HG02571 (cell line): ENCODE results near the gene CNTFR.

Experiments
- ATAC-seq: cut with Tn5 transposase; IDR thresholded peaks from one replicate; pipeline ENCODE4 v1.9.1; 2021; ENCODE audit warnings: mild to moderate bottlenecking, moderate library complexity; ENCODE audit not compliant: unreplicated experiment

The CNTFR gene

GRCh38 chr9:34573599-34574325 is 15.8 kb downstream of the CNTFR start:
- ATAC-seq, result no peak

GRCh38 chr9:34572628-34573027 is 16.9 kb downstream of the CNTFR start:
- ATAC-seq, result no peak

GRCh38 chr9:34572092-34572491 is 17.4 kb downstream of the CNTFR start:
- ATAC-seq, result no peak

- ATAC-seq, result no peak
Observed at GRCh38 chr9:34571481-34571810, 18.1 kb downstream of the CNTFR start.

- ATAC-seq, result no peak
Observed at GRCh38 chr9:34570809-34571480, 18.6 kb downstream of the CNTFR start.

- no peak for ATAC-seq
Observed at GRCh38 chr9:34570376-34570775, 19.1 kb downstream of the CNTFR start.

- ATAC-seq, result no peak
Observed at GRCh38 chr9:34568774-34569173, 20.8 kb downstream of the CNTFR start.

GRCh38 chr9:34568133-34568532 is 21.4 kb downstream of the CNTFR start:
- ATAC-seq, result no peak

GRCh38 chr9:34566972-34567371 is 22.6 kb downstream of the CNTFR start:
- no peak for ATAC-seq

GRCh38 chr9:34566322-34566721 is 23.2 kb downstream of the CNTFR start:
- ATAC-seq, result no peak

- no peak for ATAC-seq
Observed at GRCh38 chr9:34565856-34566255, 23.7 kb downstream of the CNTFR start.

- no peak for ATAC-seq
Observed at GRCh38 chr9:34564617-34565016, 24.9 kb downstream of the CNTFR start.

- ATAC-seq, result no peak
Observed at GRCh38 chr9:34563262-34563661, 26.3 kb downstream of the CNTFR start.

GRCh38 chr9:34562135-34562745 is 27.3 kb downstream of the CNTFR start:
- ATAC-seq, result no peak

- no peak for ATAC-seq
Observed at GRCh38 chr9:34560599-34561214, 28.8 kb downstream of the CNTFR start.

- ATAC-seq, result no peak
Observed at GRCh38 chr9:34559624-34560455, 29.7 kb downstream of the CNTFR start.

- ATAC-seq, result no peak
Observed at GRCh38 chr9:34558919-34559623, 30.5 kb downstream of the CNTFR start.

- no peak for ATAC-seq
Observed at GRCh38 chr9:34558364-34558763, 31.2 kb downstream of the CNTFR start.

- ATAC-seq, result no peak
Observed at GRCh38 chr9:34557426-34558321, 31.9 kb downstream of the CNTFR start.
